ENCODE data around the gene AGAP1.

The AGAP1 gene

DNA sequence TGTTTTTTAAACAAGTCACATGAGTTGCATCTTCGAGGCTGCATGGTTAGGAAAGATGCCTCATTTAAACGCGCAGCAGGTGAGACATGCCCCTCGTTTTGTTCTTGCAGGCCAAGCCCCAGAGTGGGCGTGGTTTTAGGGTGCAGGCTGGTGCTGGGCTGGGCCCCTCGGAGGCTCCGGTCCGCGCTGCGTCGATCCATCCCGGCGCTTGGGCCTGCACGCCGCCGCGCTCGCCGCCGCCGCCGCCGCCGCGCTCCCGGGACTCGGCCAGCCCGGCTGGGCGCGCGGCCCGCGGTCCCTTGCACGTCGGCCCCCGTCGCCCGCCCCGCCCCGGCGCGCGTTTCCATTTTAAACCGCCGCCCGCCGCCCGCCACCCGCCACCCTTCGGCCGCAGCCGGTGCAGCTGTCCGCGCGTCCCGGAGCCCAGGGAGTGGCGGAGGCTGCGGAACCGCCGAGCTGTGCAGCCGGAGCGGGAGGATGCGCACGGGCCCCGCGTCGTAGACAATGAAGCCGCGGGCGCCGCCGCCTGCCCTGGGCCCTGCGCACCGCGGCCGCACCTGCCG is 175.5 kb downstream of the AGAP1 start:
- DNase-seq (ENCODE audit: extremely low spot score): no peak
- CTCF ChIA-PET: no interaction called here
- no peak for TF ChIP-seq CTCF (IDR thresholded peaks at IDR 0.05; ENCODE audit: control extremely low read depth, extremely low read depth, low read depth, missing control alignments)

DNA sequence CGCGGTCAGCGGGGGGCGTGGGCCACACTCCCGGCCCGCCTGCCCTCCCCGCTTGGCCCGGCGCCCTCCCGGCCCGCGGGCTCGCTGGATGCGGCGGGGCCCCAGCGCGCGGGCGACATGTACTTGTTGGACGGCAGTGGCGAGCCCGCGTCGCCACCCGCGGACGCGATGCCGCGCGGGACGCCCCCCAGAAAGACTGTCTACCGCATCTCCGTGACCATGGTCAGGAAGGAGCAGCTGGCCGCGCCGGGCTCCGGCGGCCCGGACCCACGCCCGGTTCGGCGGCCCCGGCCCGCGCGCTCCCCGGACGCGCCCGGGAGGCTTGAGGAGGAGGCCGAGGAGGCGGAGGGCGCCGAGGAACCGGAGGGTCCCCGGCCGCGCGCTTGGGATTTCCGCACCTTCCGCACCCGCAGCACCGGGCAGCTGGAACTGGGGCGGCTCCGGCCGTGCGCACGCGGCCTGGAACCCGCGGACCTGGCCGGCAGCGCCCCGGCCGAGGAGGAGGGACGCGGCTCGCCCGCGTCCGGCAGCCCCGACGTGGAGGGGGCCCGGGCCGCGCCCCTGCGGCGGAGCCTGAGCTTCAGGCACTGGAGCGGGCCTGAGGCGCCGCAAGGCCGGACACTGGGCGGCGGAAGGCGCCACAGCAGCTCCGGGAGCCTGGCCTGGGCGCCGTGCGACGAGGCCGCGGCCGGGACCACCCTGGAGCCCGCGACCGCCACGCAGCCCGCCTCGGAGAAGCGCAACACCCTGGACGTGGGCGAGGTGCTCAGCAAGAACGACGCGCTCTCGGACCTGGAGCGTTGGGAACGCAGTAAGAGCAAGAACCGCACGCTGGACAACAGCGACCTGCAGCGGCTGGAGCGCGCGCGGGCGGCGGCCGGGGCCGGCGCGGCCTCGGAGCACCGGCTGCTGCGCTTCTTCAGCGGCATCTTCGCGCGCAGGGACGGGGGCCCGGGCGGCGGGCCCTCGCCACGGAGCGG is 176.4 kb downstream of the AGAP1 start:
- TF ChIP-seq CTCF (IDR thresholded peaks at IDR 0.05; ENCODE audit: control extremely low read depth, extremely low read depth, low read depth, missing control alignments): no peak
- no peak for DNase-seq (ENCODE audit: extremely low spot score)
- POLR2A ChIA-PET: no interaction called here
- CTCF ChIA-PET: no interaction called here

More for the DNA sequence above, 175.5 kb downstream of the AGAP1 start:
- POLR2A ChIA-PET: no interaction called here

DNA sequence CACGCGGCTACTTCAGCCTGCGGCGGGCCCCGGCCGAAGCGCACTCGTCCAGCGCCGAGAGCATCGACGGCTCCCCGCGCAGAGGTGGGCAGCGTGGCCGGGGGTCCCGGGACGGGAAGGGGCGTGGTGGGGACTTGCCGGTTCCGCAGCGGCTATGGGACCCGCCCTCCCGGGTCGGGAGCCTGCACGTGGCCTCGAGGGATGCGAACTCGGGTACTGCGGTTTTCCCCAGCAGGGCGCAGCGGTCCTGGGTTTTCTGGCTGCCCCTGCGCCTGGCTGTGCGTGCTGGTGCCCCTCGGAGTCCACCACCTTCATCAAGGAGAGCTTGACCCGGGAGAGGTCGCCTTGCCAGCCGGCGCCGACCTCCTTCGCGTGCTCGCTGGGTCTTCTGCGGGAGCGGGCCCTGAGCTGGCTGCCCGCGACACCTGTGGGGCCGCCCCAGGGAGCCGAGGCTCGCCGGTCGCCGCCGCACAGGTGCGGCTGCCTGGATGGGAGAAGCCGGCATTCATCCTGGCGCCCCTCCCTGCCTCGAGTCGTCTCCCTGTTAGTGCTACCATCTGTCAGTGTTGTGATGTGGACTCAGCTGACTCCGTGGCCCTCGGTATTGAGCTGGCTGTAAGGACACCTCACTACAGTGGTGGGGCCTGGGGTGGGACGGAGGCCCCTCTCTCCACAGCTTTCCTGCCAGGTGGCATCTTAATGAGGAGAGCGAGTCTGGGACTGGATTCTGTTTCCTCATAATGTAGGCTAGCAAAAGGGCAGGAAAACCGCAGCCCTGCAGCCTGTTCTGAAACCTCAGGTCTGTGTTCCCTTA is 177.3 kb downstream of the AGAP1 start:
- no peak for TF ChIP-seq CTCF (IDR thresholded peaks at IDR 0.05; ENCODE audit: control extremely low read depth, extremely low read depth, low read depth, missing control alignments)
- POLR2A ChIA-PET: no interaction called here
- no peak for DNase-seq (ENCODE audit: extremely low spot score)
- CTCF ChIA-PET: interaction anchor here (1.3 kb wide), 1 partner anchor 95 kb away, joined by 4 read pairs; no protein-coding TSS in a partner anchor

DNA sequence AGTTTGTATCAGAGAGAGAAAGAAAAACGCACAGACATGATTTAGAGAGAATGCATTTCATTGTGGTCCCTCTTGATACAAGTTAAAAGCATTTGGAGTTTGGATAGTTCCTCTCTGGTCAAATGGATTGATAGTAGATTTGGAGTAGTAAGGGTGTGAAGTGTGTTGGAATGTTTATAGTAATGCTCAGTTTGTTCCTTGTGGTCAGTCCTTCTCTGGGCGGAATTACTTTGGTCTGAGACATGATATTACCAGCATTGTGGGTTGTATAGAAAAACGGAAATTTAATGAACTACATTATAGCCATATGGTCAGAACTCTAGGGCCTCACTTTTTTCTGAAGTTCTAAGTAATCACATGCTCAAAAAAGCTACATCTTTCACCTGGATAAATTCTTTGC is 178.9 kb downstream of the AGAP1 start:
- ChIA-PET CTCF (no interaction called here), POLR2A (no interaction called here)
- no peak for DNase-seq (ENCODE audit: extremely low spot score)
- TF ChIP-seq CTCF (IDR thresholded peaks at IDR 0.05; ENCODE audit: control extremely low read depth, extremely low read depth, low read depth, missing control alignments): no peak

GRCh38 chr2:235674146-235674545 is 180.3 kb downstream of the AGAP1 start:
- CTCF ChIA-PET: no interaction called here
- TF ChIP-seq CTCF (IDR thresholded peaks at IDR 0.05; ENCODE audit: control extremely low read depth, extremely low read depth, low read depth, missing control alignments): no peak
- POLR2A ChIA-PET: no interaction called here
- DNase-seq (ENCODE audit: extremely low spot score): no peak

- no peak for TF ChIP-seq CTCF (IDR thresholded peaks at IDR 0.05; ENCODE audit: control extremely low read depth, extremely low read depth, low read depth, missing control alignments)
- ChIA-PET CTCF (interaction anchor here (0.9 kb wide), 1 partner anchor 11 kb away, joined by 3 read pairs; no protein-coding TSS in a partner anchor), POLR2A (no interaction called here)
- no peak for DNase-seq (ENCODE audit: extremely low spot score)
Measured at GRCh38 chr2:235674812-235675211, 181.0 kb downstream of the AGAP1 start.

All from GM10248 (cell line).